DOHH2 (cell line): ENCODE measurements around the gene TOR2A.

ENCODE experiments used
- H3F3A ChIP-seq: fragments of 200-600 bp; sonication (generic), shearing (Covaris generic); 2 replicates; pipeline ENCODE4 v1.6.0; 2016; ENCODE audit warnings: antibody characterized with exemption, mild to moderate bottlenecking; ENCODE audit not compliant: control insufficient read depth, insufficient read depth
- H3K27ac ChIP-seq: fragments of 200-600 bp; sonication (generic); 2 replicates; pipeline ENCODE4 v1.5.1; 2014; ENCODE audit warnings: low read depth, mild to moderate bottlenecking, low read length, moderate library complexity
- H3K27me3 ChIP-seq: fragments of 200-600 bp; sonication (generic); 2 replicates; pipeline ENCODE4 v1.6.1; 2014; ENCODE audit warnings: mild to moderate bottlenecking, low read length, mixed read lengths; ENCODE audit not compliant: control insufficient read depth
- H3K36me3 ChIP-seq: fragments of 200-600 bp; sonication (generic); 2 replicates; pipeline ENCODE4 v1.6.1; 2014; ENCODE audit warnings: mild to moderate bottlenecking, low read length, moderate library complexity, mixed read lengths; ENCODE audit not compliant: control insufficient read depth
- H3K4me1 ChIP-seq: fragments of 200-600 bp; sonication (generic); 2 replicates; pipeline ENCODE4 v1.6.1; 2014; ENCODE audit warnings: mild to moderate bottlenecking, low read length, mixed read lengths; ENCODE audit not compliant: control insufficient read depth
- H3K4me2 ChIP-seq: fragments of 200-600 bp; sonication (generic); 2 replicates; pipeline ENCODE4 v1.6.0; 2014; ENCODE audit warnings: mild to moderate bottlenecking, low read length, moderate library complexity
- H3K4me3 ChIP-seq: fragments of 200-600 bp; sonication (generic); 2 replicates; pipeline ENCODE4 v1.5.1; 2014; ENCODE audit warnings: mild to moderate bottlenecking, low read length, mixed read lengths
- H3K79me2 ChIP-seq: fragments of 200-600 bp; sonication (generic); 2 replicates; pipeline ENCODE4 v1.6.1; 2014; ENCODE audit warnings: mild to moderate bottlenecking, low read length, mixed read lengths; ENCODE audit not compliant: control insufficient read depth
- H3K9me2 ChIP-seq: fragments of 200-600 bp; sonication (generic); replicated peaks from 2 replicates; pipeline ENCODE4 v1.6.1; 2014; ENCODE audit warnings: mild to moderate bottlenecking, low read length, mixed read lengths; ENCODE audit not compliant: control insufficient read depth
- H3K9me3 ChIP-seq: fragments of 200-600 bp; sonication (generic); 2 replicates; pipeline ENCODE4 v1.6.1; 2014; ENCODE audit warnings: antibody characterized with exemption, low read length, mixed read lengths; ENCODE audit not compliant: control insufficient read depth, insufficient read depth
- H4K20me1 ChIP-seq: fragments of 200-600 bp; sonication (generic); 2 replicates; pipeline ENCODE4 v1.6.0; 2014; ENCODE audit warnings: low read depth, mild to moderate bottlenecking, antibody characterized with exemption, low read length, moderate library complexity; ENCODE audit not compliant: control insufficient read depth, insufficient read depth
- EZH2phosphoT487 ChIP-seq: fragments of 200-600 bp; sonication (generic); IDR thresholded peaks from 2 replicates; pipeline ENCODE4 v1.6.1; 2017; ENCODE audit warnings: borderline replicate concordance, mild to moderate bottlenecking, antibody characterized with exemption, low read length, moderate library complexity, mixed read lengths
- TF ChIP-seq, protein P1 (sequence below): fragments of 200-600 bp; sonication (generic); IDR thresholded peaks from one replicate; pipeline ENCODE4 v1.5.1; 2014; ENCODE audit warnings: antibody characterized with exemption, mild to moderate bottlenecking, low read depth, low read length; ENCODE audit not compliant: poor library complexity, severe bottlenecking

TOR2A gene

DNA sequence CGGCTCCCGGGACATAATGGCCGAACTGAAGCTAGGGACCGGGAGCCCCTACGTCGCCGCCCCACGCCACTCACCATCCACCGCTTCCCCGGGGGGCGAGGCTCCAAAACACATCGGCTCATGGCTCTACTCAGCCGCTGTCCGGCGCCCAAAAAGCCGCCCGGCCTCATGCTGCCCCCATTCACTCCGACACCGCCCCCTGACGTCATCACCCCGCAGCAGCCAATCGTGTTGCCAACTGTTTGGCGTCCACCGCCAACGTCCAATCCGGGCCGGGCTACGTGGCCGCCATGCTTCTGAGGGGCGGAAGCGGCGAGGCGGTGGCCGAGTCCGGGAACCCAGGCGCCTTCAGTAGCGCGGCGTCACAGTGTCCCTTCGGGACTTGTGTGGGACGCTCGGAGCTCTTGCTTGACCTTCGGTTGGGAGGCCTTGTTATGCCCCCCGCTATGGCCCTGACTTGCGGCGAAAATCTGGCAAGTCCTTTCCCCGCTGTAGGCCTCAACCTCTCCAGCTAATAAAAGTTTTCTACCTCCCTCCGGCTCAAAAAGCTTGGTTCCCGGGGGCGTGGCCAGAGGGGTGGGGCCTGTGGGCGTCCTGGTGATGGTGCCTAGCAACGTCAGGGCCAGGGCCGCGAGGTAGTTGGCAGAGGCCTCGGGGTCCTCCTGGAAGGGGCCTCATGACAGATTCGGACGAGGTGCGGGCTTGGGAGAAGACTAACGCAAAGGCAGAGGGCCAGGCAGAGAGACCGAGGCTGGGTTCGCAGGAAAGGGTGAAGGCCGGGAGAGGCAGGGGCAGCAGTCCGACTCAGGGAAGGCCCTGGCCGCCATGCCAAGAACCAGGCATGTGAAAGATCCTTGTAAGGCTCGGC lies 19.4 kb downstream of the TOR2A start, which contains the start of the genes PTRH1 and TTC16:
TSS of gene PTRH1 (minus strand) at position 194 of the 868 bp plus-strand sequence. CDS start at position 170, 24 bp downstream.
TSS of gene TTC16 (plus strand) at position 610 of the 868 bp plus-strand sequence. CDS start at position 677, 67 bp downstream.
- H3K36me3 ChIP-seq = no peaks in the 10 kb centered on the region
- no peaks in the 10 kb centered on the region for H3K79me2 ChIP-seq
- H3F3A ChIP-seq = no peaks in the 10 kb centered on the region
- no peak within 1 kb of the TSS for H3K27ac ChIP-seq
- H3K4me2 ChIP-seq = peak within 1 kb of the TSS; percentile 96
- H3K9me3 ChIP-seq = no peaks in the 10 kb centered on the region
- H4K20me1 ChIP-seq = no peaks in the 10 kb centered on the region
- H3K27me3 ChIP-seq = no peaks in the 10 kb centered on the region
- TF ChIP-seq, protein P1, sequence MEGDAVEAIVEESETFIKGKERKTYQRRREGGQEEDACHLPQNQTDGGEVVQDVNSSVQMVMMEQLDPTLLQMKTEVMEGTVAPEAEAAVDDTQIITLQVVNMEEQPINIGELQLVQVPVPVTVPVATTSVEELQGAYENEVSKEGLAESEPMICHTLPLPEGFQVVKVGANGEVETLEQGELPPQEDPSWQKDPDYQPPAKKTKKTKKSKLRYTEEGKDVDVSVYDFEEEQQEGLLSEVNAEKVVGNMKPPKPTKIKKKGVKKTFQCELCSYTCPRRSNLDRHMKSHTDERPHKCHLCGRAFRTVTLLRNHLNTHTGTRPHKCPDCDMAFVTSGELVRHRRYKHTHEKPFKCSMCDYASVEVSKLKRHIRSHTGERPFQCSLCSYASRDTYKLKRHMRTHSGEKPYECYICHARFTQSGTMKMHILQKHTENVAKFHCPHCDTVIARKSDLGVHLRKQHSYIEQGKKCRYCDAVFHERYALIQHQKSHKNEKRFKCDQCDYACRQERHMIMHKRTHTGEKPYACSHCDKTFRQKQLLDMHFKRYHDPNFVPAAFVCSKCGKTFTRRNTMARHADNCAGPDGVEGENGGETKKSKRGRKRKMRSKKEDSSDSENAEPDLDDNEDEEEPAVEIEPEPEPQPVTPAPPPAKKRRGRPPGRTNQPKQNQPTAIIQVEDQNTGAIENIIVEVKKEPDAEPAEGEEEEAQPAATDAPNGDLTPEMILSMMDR = no peak
- TF ChIP-seq EZH2phosphoT487 = no peak
- H3K4me1 ChIP-seq = peaks cover 23% of the 10 kb centered on the region
- peak within 1 kb of the TSS; percentile 93 for H3K4me3 ChIP-seq
- no peaks in the 10 kb centered on the region for H3K9me2 ChIP-seq

DNA sequence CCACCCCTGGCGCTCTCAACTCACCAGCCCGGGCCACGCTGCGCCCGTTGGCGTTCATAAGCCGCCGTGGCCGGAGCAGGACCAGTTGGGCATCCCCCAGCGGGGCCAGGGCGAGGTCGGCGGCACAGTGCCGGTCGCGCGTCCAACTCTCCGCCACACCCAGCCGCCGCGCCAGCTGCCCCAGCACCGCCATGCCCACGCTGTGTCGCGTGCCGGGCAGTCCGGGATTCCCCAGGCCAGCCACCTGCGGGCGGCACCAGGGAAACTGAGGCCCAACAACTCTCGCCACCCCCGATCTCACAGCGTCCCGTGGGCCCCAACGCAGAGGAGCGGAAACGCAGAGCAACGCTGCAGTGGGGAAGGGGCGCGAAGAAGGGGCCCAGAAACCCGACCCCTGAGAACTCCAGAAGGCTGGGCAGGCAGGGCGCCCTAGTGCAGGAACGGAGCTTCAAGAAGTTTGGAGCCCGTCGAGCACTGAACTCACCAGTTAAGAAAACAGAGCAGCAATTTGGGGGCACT lies 20.1 kb downstream of the TOR2A start:
- no peaks in the 10 kb centered on the region for H3K9me2 ChIP-seq
- H3K4me1 ChIP-seq = peaks cover 17% of the 10 kb centered on the region
- H3K36me3 ChIP-seq = no peaks in the 10 kb centered on the region
- no peaks in the 10 kb centered on the region for H3K9me3 ChIP-seq
- H3K4me2 ChIP-seq = peak overlapping the region; percentile 96
- H3K79me2 ChIP-seq = no peaks in the 10 kb centered on the region
- H3K27me3 ChIP-seq = no peaks in the 10 kb centered on the region
- no peaks in the 10 kb centered on the region for H4K20me1 ChIP-seq
- H3K27ac ChIP-seq = no peak overlapping the region
- H3K4me3 ChIP-seq = peak overlapping the region; percentile 93
- TF ChIP-seq, protein P1 = no peak
- no peak for TF ChIP-seq EZH2phosphoT487
- H3F3A ChIP-seq = no peaks in the 10 kb centered on the region

DNA sequence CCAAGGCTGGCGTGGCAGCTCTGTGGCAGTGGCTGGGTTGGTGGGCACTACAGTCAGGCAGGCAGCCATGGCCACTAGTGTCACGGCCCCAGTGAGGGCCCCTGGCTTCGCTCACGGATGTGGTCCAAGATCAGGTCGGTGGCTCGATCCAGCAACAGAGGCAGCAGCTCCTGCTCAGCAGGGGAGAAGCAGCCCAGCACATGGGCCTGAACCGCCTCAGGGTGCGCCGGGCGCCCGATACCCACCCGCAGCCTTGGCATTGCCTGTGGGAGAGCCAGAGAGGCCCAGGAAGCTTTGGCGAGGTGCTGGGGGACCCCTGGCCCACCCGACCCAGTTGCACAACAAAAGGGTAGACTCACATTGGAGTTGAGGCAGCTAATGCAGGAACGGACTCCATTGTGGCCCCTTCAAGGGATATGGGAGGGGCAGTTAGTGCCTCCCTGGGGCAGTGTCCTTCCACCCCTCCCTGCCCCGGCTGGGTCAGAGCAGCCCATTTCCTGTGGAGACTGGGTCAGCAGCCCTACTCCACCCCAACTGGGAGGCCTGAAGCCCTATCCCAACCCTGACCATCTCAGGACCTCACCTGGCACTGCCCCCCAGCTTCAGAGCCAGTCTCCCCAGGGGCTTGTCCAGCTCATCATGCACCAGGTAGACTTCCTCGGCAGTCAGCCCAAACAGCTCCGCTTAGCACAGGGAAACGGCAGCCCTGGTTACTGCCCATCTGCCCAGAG lies 20.9 kb downstream of the TOR2A start:
- Histone ChIP-seq H3K27me3 (no peaks in the 10 kb centered on the region), H3K27ac (no peak overlapping the region), H3K36me3 (no peaks in the 10 kb centered on the region), H3K9me3 (no peaks in the 10 kb centered on the region), H3K9me2 (no peaks in the 10 kb centered on the region), H4K20me1 (no peaks in the 10 kb centered on the region), H3K4me2 (peak overlapping the region; percentile 96), H3F3A (no peaks in the 10 kb centered on the region), H3K4me3 (peak overlapping the region; percentile 31), H3K4me1 (peaks cover 9% of the 10 kb centered on the region), H3K79me2 (no peaks in the 10 kb centered on the region)
- TF ChIP-seq, protein P1 = no peak
- no peak for TF ChIP-seq EZH2phosphoT487
